Mucosa of gallbladder (tissue), 1 donor: Measurements from ENCODE around the gene BTBD2. TPM values are rescaled to one million over a fixed set of nuclear protein-coding genes. Genes with fewer than 3 reads are reported as not detected.

Experiments used
- DNase-seq: peaks from one replicate; pipeline ENCODE4 v3.0.0-alpha.2; 2020; ENCODE audit warnings: low spot score
- total RNA-seq: library from RNA; stranded (reverse); gene quantifications from one replicate; pipeline ENCODE4 v1.2.1, GENCODE V29; 2021
- donor health status: DM: no; HTN: no; CAD: no.

BTBD2 gene
- total RNA-seq, 1 donor from 2014 or later, result 92.2 TPM

DNA sequence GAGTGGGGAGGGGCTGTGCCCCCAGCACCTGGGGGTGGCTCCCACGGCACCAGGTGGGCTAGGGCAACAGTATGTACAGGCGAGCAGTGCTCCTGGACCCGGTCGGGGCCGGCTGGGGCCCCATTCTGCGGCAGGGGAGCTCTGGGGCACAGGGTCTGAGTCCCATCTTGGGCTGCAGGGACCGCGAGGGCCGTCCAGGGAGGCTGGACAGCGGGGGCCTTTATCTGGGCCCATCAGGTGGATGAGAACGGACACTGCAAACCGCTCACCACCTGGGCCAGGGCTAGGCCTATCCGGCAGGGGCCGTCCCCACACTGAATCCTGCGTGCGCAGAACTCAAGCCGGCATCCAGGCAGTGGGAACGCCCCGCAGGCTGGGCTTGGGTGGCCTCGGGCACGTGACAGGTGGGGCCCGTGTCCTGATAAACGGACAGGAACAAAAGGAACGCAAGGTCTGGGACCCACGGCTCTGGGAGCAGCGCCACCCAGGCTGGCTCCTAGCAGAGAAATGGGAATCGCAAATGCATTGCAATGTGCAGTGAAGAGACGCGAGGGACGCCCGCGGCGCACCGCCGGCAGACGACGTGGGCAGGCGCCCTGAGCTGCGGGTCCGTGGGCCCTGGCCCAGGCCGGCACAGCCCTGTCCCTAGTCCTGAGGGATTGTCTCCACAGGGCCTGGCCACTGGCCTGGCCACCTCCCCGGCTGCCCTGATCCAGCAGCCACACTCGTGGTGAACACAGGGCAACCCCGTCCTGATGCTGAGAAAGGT lies 29.7 kb downstream of the BTBD2 start:
- DNase-seq, result no peak

DNA sequence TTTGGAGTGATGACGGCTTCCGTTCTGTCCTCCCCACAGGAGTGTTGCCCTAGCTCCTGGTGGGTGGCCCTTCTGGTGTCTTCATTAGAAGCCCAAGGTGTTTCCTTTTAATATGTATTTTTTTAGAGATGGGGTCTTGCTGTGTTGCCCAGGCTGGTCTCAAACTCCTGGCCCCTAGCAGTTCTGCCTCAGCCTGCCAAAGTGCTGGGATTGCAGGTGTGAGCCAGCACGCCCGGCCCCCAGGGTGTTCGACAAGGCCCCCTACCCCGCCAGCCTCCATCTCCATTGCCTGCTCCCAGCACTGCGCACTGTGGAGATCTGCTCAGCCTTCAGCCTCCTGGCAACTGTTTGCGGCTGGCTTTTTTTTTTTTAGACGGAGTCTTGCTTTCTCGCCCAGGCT lies 31.2 kb downstream of the BTBD2 start:
- DNase-seq, result no peak

DNA sequence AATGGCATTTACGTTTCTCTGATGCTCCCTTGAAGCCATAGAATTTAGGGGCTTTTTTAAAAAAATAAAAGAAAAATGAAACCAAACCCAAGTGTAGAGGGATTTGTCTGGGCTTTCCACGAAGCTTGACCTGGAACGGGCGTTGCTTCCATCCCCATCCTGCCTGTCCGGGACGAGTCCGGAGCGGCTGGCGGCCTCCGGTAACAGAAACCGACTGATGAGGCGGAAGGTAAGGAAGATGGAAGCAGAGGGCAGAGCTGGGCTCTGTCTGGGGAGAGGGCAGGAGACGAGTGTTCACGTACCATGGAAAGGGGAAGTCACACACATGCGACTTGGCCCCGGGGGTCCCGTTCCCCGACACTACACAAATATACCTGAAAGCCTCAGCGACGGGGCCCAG lies 34.3 kb downstream of the BTBD2 start:
- no peak for DNase-seq

DNA sequence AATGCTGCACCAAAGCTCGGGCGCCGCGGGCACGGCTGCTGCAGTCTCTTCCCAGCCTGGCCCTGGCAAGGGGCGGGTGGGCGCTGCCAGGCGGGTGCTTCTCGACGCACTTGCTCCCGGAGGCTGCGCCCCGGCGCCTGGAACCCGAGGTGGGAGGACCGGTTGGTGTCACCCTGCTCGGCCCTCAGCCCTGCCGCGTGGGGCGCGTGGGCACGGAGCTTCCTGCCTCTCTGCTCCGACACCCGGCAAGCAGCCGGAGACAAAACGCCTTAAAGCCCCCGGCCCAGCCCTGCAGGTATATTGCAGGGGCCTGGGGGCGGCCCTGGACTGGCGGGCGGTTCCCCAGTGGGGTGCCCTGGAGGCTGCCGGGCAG lies 34.7 kb downstream of the BTBD2 start:
- no peak for DNase-seq

DNA sequence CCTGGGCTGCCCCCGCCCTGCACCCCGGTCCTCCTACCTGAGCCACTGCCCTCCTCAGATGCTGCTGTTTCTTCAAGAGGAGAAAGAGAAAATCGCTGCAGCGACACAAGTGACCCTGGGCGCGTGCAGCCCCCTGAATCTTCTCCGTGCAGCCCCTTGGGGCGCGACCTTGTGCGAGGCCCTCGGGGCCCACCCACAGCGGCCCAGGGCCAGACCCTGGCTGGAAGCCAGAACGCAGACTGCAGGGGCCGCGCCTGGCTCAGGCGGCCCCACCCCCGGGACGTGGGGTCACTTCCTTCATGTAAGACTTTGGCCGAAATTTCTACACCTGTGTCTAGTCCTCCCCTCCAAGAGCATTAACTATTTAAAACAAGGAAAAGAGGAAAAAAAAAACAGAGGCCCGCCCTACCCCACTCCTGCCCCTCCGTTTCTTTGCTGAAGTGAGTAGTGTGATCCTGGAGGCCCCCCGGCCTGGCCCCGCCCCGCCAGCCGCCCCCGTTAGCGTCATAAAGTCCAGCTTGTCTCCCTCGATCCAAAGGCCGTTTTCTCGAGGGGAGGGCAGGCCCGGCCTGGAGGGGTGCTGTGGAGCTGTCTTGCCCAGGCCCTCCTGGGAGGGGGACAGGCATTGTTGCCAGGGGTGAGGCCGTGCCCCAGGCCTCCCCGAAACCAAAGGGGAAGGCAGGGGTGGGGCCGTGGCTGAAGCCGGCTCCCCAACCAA lies 35.3 kb downstream of the BTBD2 start:
- DNase-seq, result no peak

DNA sequence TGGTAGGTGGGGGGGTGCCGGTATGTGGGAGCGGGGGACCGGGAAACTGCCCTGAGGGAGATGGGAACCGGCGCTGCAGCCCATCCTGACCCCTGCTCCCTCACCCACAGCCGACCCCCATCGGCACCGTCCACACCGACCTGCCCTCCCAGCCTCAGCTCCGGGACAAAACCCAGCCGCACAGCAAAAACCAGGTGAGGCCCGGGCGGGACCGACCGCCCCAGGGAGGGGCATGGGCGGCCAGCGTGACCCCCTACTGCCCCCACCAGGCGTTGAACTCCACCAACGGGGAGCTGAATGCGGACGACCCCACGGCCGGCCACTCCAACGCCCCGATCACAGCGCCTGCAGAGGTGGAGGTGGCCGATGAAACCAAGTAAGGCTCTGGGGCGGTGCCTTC lies 35.9 kb downstream of the BTBD2 start:
- DNase-seq, result no peak

DNA sequence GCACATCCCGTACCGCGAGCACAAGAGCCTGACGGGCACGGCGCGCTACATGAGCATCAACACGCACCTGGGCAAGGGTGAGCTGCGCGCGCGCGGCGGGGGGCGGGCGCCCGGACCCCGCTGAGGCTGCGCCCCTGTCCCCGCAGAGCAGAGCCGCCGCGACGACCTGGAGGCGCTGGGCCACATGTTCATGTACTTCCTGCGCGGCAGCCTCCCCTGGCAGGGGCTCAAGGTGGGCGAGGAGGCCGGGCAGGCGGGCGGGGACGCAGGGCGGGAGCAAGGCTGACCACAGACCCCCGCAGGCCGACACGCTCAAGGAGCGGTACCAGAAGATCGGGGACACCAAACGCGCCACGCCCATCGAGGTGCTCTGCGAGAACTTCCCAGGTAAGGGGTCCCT lies 36.5 kb downstream of the BTBD2 start:
- DNase-seq, result no peak

DNA sequence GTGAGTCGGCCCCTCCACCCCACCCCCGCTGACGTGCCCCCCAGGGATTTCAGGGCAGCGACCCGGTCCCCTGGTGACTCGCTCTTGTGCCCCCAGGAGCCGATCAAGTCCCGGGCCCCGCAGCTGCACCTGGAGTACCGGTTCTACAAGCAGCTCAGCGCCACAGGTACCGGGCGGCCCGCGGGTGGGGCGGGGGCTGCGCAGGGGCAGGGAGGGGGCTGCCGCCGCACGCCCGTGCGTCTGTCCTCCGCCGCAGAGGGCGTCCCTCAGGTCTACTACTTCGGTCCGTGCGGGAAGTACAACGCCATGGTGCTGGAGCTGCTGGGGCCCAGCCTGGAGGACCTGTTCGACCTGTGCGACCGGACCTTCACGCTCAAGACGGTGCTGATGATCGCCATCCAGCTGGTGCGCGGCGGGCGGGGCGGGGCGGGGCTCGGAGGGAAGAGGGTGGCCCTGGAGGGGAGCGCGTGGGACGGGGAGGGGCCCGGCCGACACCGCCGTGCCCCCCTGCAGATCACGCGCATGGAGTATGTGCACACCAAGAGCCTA lies 37.1 kb downstream of the BTBD2 start:
- no peak for DNase-seq

DNA sequence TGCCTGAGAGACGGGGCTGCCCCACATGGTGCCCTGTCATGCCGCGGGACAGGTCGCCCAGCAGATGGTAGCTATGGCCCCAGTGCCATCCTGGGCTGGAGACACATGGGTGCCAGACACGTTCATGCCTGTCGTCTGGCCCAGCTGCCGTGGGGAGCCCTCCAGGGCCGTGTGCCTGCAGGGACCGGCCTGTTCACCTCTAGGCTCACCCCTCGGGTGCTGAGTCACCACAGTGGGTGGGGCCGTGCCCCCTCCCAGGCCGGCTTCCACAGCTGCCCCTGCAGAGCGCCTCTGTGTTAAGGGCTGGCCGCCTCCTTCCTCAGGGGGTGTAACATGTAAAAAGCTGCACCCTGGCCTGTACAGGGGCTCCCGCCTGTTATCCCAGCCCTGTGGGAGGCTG lies 38.4 kb downstream of the BTBD2 start:
- DNase-seq, result no peak

DNA sequence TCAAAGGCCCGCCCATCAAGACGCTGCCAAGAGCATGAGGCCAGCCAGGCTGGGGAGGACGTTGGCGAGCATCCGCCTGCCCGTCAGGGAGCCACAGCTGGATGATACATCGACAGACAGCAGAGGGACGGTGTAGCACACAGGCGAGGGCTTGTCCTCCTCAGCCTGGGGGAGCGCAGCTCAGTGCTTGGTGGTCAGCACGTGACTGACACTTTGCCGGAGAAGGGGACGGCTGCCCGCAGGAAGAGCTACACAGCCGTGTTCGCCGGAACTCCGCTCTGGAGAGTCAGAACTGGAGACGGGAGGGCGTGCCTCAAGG lies 40.4 kb downstream of the BTBD2 start:
- DNase-seq, result no peak

DNA sequence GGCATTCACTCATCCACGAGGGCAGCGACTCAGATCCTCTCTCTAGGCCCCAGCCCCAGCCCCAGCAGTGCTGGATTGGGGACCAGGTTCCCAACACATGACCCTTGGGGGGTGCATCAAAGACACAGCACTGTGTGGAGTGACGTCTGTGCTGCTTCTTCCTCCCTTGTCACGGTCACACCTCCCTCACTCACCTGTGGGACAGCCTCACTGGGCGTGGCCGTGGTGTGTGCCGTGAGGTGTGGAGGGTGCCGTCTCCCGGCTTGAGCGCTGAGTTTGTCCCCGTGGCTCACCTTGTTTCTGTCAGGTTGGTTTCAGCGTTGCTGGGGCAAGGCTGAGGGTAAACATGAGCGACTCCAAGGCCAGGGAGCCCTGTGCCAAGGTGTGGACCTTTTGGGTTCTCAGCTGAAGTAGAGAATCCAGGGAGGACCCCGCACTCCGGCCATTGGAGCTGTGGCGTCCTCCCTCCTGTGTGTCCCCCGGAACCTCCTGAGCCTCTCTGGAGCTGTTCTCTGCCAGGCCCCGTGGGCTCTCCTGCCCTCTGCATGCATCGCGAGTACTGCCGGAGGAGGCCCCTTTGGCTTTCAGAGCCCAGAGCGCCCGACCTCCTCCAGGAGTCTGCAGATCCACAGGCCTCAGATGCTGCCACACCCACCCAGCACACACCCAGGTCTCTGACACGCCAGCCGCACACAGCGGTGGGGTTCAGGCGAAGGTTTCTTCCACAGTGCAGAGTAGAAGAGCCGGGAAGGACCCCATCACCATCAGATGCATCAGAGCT lies 40.9 kb downstream of the BTBD2 start:
- DNase-seq, result no peak

DNA sequence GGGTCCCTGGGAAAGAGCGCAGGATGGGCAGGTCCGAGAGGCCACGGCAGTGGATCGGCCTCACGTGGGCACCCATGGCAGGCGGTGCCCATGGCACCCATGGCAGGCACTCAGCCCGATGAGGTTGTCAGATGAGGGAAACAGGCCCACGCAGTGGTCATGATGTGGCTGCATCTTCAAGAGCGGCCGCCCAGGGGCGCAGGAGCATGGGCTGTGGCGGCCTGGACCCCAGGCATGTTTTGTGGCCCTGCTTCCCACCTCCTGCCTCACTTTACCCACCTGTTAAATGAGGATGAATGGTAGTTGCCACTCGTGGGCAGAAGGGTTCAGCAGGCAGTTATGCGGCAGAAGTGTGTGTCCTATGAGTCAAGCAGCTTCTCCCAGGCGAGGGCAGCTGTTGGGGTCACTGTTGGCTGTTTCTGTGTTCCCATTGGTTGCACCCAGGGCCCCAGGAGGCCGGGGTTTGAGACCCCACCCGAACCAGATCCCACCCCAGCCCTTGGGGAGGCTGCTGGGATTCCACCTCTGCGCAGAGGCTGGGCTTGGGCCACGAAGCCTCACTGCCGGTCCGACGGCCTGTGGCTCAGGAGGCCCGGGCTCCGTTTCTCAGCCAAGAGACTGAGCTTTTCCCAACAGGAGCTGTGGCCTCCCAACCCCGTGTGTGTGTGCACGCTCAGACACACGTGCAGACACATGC lies 44.6 kb downstream of the BTBD2 start:
- DNase-seq, result no peak

DNA sequence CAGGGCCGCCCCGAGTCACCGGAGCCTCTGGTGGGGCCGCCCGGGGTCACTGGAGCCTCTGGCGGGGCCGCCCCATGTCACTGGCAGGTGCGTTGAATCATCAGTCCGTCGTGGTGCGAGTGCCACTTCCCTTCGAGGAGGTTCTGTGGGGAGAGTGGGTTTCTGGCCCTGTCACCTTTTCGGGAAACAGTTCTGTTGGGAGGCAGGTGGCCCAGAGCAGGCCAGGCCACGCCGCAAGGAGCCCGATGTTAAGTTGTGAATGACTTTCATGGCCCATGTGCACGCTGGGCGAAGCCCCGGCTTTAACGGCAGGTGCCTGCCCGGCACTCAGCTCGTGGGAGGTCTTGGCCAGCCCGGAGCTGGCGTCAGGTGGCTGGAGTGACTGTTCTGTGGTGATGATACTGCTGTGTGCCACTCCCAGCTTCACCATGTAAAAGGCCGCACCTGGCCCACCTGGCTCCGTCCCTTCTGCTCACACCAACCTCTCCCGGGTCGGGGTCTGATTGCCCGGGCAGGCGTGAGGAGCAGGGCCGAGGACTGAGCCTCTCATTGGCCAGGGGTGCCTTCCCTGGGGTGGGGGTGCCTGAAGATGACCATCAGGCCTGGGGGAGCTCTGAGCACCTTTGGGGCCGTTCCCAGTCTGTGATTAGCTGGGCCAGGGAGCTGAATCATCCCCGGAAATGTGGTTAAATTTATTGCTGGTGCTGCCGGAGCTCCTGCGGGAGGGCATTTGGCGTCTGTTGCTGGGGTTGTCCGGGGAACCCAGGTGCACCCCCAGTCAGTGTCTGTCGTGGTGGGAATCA lies 45.3 kb downstream of the BTBD2 start:
- DNase-seq, result no peak

DNA sequence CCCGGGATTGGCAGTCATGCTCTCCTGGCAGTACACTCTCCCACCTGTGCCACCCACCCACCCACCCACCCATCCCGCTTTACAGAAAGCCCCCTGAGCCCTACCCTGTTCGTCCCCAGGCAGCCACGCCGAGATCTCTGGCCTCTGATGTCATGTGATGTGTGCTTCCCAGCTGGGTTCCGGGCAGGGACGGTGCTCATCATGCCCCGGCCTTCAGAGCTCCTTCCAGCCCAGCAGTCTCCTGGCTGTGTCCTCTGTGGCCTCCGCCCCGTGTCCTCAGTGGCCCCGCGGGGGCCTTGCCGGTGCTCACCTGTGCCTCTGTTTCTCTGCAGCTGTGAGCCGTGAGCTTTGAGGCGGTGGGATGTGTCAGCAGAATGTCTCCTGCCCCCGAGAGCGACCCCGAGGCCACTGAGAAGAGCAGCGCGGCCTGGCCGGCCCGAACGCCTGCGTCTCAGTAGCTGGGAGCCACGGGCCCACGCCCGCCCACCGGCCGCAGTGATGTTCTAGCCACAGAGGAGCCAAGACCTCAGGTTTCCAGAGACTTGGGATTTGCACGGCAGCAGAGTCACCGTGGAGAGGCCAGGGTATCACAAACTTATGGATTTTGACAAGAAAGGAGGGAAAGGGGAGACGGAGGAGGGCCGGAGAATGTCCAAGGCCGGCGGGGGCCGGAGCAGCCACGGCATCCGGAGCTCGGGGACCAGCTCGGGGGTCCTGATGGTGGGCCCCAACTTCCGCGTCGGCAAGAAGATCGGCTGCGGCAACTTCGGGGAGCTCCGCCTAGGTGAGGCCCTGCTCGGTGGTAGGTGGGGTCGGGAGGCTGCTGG lies 46.1 kb downstream of the BTBD2 start:
- DNase-seq, result no peak

DNA sequence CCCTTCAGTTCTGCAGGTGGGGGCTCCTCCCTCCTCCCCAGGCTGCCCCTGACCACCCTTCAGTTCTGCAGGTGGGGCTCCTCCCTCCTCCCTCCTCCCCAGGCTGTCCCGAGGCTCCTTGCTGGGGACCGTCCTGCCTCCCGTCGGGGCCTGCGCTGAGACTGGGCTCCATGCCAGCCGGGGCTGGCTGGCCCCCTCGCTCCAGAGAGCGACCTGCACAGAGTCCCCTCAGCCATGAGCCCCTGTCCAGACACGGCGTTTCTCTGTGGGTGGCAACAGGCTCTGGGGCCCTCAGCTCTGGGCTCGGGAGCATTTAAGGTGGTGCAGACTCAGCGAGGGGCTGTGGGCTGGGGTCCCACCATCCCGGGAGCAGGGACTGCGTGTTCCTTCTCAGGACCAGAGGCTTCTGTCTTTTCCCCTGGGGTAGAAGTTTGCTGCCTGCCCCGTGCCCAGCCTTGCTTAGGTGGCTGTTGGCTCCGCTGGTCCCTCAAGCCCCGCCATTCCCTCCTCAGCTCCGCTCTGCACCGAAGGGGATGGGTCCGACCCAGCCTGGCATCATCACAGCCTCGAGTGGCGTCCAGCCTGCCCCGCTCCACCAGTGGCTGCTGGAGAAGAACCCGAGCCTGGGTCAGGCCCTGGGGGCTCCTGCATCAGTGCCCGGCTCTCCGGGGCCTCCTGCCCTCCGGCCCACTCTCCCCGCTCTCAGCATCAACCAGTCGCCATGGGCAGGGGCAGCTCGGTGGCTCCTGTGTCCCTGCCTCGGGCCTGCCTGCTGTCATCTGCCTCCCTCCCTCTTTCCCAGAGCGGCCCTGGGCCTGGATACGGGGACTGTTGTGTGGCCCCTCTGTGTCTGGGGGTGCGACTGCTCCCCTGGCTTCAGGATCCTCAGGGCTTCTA lies 47.0 kb downstream of the BTBD2 start:
- no peak for DNase-seq

DNA sequence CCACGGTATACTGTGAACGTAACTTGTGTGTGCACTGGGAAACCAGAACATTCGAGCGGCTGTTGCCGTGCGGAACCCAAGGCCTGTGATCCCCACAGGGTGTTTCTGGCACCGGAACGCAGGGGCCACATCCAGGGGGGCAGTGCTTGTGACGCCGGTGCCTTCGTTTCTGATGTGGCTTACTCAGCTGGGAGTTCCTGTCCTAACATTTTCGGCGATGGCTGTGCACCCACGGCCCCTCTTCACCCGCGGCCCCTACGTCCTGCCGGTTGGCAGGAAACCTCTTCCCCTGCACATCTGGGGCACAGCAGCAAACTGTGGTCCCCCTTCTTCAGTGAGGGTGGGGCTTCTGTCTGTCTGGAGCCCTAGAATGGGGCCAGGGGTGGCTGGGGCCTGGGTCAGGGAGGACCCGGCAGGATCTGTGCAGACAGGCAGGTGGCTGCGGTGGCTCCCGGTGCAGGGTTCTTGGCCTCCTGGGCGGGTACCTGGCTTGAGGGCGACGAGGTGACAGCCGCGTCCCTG lies 48.4 kb downstream of the BTBD2 start:
- DNase-seq, result no peak

DNA sequence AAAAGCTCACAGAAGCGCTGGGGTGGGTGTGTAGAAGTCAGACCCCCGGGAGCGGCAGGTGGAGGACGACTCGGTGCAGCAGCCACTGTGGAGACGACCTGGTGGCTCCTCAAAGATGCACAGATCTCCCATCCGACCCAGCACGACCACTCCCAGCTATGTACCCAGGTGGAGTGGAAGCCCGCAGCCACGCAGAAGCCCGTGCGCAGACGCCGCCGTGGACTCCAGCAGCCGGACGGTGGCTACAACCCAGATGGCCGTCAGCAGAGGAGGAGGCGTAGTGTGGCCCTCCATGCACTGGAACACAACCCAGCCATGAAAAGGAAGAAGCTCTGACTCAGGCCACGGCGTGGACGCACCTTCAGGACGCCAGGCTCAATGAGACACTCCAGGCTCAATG lies 52.8 kb downstream of the BTBD2 start:
- no peak for DNase-seq

DNA sequence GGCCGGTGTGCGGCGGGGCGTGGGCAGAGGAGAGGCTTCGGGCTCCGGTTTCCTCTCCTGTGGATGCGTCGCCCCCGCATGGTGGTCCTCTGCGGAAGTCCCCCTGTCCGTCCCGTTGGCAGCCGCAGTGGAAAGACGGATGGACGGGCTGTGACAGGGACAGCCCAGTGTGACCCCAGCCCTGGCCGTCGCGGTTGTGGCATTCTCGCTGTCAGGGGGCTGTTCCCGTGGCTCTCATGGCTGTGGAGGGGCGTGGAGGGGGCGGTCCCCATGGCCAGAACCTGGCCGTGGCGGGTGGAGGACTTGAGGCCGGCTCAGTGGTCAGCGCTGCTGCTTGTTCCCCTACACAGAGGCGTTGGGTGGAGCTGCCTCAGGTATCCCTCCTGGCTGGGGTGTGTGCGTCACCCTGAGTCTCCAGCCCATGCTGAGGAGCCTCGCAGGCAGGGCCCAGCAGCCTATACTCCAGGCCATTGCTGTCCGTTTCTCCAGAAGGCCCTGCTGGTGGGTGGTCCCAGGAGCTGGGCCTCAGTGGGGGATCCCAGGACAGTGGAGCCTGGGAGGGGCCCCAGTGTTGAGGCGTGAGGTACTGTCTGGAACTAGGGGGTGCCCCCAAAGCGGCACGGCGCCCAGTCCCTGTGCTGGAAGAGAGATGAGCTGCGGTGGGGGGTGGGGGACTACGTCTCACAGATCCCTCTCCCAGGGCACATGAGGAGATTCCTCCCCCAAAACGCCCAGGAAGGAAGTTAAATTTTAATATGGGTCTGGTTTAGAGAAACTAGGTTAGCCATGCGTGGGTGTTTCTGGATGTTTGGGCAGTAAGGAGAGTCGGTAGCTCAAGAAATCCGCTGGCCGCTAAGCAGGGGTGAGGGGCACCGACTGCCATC lies 54.3 kb downstream of the BTBD2 start:
- no peak for DNase-seq
